NCI-H1105 (cell line): ENCODE measurements around the gene BICRA.

Experiments used
- DNase-seq: peaks from one replicate; lab custom pipeline; 2025; lab: John Stamatoyannopoulos, UW

The BICRA gene

DNA sequence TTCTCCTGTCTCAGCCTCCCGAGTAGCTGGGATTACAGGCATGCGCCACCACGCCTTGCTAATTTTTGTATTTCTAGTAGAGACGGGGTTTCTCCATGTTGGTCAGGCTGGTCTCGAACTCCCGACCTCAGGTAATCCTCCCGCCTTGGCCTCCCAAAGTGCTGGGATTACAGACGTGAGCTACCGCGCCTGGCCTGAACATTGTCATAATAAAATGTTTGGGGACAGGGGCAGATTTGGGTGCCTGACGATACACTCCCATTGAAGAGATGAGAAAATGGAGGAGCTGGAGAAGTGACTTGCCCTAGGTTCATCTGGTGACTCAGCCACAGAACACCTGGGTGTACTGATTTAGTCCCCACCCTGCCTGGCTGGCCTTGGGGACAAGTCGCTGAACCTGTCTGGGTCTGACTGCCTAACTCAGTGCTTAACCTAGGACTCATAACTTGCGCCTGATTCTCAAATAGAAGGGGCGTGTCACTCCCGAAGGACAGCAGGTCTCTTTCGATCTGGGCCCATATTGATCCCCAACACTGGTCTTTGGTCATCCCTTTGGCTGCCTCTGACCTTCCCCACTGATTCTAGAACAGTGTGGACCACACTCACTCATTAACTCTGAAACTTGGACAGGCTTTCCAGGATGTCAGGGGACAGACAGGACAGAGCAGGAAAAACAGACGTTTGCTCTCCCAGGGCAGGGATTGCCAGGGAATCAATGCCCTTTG, 7.6 kb upstream of the BICRA start:
- no peak for DNase-seq

DNA sequence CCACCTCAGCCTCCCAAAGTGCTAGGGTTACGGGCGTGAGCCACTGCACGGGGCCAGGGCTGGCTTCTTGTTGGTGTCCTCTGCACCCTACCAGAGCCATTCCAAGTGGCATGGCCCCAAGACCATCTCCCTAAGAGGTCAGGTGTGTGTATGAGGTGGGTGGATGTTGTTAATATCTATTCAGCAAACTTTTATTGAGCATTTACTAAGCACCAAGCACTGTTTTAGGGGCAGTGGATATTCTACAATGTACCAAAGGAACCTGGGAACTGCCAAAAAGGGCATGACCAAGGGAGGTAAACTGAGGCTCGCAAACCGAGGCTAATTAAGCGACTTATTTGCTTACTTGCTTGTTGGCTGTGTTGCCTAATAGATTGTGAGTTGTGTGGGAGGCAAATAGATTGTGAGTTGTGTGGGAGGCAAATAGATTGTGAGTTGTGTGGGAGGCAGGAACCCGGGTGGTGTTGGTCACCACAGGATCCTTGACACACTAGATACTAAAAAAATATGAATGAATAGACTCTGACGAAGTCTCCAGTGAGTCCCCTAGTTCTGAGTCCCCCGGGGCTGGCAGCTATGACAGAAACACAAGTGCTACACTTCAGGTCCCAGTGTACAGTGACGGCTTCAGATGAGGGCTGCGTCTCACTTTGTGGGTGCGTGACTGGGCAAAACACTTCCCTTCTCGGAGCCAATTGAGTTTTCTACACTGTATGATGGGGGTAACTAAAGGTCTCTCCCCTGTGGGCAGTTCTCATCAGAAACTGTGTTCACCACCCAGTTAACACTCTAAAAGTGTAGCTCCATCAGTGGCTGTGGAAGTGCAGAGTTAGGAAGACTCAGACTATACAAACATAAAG, 5.0 kb upstream of the BICRA start:
- DNase-seq: no peak

DNA sequence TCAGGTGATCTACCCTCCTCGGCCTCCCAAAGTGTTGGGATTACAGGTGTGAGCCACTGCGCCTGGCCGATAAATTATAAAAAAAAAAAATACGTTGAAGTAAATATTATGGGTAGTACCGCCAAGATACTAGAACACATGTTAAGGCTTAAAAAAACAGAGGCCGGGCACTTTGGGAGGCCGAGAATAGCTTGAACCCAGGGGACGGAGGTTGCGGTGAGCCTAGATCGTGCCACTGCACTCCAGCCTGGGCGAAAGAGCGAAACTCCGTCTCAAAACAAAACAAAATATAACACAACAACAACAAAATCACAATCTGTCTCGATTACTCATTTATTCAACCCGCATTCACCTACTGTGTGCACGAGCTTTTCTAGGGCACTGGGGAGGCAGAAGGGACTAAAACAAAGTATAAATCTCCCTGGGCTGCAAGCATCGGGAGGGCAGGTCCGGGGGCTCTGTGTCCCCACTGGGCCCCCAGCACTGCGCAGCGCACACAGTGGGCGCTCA, 1.3 kb upstream of the BICRA start:
- no peak for DNase-seq

DNA sequence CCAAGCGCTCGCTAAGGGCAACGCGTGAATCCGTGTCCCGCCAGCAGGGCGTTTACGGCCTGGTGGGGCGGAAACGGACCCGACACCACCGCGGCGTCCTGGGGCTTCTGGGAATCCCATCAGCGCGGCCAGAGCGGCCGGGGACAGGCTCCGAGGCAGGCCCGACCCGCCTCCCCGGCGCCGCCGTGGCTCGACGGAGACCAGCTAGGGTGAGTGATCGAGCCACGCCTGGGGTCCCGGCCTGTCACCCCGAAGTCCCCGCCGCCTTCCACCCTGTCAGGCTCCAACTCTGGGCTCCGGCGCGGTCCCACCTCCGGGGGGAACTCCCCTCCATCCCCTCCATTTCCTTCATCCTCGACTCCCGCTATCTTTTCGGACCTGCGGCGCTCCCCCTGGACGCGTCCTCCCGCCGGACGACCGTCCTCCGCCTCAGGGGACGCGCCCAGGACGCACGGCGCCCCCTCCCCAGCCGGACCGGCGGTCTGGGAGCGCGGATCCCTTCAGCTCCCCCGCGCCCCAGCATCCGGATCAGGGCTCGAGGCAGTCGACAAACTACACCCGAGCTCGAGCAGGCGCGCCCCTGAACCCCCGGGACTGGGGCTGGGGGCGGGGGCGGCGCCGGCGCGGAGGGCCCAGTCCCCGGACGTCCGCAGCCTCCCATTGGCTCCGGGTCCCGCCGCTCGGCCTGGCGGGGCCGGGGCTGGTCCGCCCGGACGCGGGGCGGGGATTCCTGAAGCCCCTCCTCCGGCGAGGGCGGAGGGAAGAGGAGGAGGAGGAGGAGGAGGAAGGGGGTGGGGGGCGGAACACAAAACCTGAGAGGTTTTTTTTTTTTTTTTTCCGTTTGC, 638 bp upstream of the BICRA start:
- peak; percentile 92 for DNase-seq

DNA sequence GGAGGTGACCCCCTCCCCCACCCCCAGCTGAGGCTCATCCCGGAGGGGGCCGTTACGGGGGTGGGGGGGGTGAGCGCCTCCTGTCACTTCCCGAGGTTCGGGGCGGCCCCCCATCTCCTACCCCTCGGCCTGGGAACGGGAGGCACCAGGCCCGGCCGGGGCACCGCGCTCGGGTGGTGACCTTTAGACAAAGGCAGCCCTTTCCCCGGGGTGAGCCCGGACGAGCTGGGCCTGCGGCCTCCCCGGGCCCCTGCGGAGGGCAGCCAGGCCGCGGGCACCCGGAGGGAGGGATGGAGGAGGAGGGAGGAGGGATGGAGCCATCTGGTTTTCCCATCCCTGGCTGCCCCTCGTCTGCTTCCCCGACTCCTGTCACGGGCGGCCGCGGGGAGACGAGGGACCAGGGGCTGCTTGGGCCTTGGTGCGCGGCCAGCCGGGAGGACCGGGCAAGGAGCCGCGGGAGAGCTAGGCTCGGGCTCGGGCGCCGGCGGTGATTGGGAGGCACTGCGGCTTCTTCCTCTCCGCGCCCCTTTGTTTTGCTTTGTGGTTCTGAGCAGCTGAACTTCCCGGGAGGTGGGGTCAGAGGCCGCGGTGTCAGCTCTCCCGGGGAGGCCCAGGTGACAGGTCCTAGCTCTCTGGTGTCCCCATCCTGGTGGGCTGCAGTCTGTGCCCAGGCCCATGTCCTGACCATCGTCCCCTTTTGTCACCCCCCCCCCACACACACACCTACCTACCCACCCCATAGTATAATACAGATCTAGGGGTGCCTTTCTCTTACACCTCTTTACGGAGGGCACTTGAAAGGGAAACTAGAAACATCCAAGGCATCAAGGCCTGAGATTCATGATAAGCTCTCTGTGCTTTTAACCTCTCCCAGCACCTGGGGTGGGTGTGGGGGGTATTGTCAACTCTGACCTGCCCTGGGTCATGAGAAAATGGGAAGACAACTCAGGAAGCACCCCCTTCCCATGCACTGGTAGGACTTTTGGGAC, 1.3 kb downstream of the BICRA start:
- DNase-seq: peak; percentile 29

DNA sequence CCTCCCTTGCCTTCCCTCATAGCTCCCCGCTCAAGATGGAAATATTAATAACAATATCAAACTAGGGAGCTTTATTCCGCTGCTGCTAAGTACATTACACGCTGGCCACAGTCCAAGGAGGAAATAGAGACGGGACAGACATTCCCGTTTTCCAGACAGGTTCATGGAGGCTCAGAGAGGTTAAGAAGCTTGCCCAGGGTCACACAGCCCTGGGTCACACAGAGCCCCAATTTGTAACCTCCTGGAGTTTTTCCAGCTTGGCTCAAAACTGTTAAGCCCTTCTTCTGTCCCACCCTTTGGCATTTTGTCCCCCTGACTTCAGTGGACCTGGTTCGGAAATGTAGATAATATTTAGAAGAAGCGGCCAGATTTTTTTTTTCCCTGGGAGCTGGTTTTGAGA, 2.0 kb downstream of the BICRA start:
- DNase-seq: no peak

DNA sequence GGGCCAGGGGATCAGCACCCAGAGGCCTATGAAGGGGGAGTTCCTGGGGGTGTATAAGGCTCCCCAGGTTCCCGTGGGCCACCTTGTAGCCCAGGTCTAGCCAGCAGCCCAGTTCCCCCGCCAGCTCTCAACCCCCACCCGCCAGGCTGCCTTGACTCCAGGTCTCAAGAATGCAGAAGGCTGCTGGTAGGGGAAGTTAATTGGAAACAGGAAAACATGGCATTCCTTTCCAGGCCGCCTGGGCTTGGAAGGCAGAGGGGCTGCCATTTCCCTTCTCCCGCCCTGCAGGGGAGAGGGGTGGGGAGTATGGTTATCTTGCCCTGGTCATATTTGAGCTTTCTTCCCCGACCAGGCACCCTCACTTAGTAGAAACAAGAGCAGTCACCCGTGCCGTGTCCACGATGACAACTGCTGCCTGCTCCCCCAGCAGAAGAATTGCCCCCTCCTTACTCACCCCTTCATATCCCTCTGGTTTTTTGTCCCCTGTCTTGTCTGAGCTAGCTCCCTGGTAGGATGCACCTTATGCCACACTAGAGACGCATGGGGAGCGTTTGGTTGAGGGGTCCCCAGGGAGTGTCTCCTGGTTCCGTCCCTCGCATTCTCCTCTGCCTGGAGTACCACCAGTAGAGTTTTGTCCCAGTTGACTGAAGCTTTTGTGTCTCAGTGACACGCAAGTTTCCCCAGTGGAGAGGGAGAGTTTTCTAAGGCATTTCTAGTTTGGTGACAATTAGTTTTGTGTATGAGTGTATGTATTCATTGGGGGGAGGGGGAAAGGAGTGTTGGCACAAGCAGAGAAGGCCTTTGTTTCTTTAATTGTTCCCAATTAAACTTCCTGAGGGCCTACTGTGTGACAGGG, 4.5 kb downstream of the BICRA start:
- no peak for DNase-seq

DNA sequence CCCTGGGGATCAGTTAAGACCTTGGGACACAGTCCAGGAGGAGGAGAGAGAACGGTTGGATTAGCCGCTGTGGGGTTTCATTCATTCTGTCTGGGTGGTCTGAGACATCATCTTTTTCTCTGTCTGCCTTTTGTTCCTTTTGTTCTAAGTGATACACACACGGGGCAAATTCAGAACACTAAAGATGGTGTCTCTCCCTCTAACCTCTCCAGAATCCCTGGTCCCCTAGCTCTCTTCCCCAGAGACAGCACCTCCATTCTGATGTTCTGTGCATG, 5.0 kb downstream of the BICRA start:
- DNase-seq: no peak

DNA sequence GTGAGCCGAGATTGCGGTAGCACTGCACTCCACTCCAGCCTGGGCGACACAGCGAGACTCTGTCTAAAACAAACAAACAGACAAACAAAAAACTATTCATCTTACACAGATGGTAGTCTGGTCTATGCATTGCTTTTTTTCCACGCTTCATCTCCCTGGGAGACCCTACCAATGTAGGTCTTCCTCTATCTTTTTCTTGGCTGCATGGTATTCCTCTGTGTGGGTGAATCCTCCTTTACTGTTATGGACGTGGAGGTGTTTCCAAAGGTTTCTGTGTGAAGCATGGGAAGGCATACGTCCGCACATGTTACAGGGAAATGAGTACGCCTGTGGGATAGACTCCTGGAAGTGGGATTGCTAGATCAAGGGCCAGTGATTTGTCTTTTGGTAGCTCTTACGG, 5.6 kb downstream of the BICRA start:
- no peak for DNase-seq

DNA sequence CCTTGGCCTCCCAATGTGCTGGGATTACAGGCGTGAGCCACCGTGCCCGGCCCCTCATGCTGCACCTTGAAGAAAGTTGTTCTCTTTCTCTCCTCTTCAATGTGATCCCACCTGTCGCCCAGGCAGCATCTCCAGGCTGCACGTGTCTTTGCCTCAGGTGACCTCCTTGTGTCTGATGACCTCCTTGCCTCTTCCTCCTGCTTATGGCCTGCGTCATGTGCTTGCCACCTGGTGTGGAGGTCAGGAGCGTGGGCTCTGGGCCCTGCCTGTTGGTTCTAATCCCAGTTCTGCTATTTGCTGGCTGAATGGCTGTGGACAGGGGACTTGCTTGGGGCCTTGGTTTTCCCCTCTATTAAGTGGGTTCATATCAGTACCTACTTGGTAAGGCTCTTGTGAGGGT, 6.3 kb downstream of the BICRA start:
- no peak for DNase-seq

DNA sequence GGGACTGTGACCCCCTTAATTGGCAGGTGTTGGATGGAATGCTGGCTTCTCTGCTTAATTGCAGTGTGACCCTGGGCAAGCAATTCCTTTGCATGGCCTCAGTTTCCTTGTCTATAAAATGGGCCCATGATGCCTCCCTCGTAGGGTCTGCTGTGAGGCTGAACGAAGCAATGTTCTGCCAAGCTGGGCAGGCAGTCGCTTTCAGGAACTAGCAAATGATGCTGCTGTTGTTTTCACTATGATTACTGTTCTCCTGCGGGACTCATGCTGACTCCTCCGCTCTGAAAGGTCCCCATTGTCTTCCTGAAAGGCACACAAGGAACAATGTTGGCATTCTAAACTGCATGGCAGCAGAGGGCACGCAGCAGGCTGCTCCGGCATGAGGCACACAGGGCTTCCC, 6.8 kb downstream of the BICRA start:
- DNase-seq: no peak

DNA sequence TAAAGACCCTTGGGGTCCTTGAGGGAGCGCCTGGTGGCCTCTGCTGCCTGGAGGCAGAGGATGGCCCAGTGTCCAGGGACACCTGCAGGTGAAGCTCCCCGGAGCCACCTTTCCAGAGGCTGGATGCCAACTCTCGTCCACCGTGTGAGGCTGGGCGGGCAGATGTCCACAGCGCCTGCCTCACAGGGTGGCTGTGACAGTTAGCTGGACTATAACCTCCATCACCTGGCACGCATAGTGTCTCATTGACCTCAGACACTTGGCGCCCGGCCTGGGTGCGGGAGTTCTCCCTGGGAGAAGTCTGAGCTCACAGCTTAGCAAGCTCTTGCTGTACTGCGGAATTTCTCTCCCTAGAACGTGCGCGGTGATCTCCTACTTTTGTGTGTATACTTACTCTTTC, 9.8 kb downstream of the BICRA start:
- no peak for DNase-seq

DNA sequence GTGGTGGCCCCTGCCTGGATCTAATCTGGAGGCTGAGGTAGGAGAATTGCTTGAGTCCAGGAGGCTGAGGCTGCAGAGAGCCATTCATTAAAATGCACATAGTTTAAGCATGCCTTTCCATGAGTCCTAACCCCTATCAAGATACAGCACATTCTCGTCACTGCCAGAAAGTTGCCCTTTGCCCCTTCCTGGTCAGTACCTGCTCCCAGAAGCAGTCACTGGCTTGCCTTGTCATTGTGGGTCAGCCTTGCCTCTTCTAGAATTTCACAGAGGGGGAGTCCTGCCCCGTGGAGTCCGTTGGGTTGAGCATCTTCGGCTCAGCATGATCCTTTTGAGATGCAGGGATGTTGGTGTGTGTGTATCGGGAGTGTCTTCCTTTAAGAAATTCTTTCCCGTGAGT, 10.8 kb downstream of the BICRA start:
- DNase-seq: no peak

DNA sequence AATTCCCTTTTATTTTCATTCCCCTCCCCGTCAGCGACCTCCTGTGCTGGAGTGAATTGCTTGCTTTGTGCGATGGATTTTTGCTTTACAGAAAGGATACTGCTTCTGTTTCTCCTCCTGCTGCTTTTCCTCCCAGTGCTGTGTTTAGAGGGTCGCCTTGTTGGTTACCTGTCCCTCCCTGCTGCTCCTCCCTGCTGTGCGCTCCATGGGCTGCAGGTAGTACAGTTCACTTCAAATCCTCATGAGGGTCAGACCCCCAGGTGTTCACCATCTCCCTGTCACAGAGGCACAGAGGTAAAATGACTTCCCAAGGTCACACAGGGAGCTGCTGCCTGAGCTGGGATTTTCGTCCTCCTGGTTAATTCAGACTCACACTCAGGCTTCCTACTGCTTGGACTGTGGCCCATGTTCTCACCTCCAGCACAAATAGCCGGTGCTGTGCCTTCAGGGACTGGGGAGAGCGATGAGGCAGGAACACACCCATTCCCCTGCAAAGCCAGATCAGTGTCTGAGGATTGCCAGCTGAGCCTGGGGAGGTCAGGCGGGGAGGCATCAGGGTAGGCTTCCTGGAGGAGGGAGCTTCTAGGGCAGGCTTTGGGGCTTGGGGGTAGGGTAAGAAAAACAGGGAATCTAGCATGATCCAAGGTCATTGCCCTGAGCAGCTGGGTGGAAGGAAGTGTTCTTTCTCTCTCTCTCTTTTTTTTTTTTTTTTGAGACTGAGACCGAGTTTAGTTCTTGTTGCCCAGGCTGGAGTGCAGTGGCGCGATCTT, 14.4 kb downstream of the BICRA start:
- no peak for DNase-seq

DNA sequence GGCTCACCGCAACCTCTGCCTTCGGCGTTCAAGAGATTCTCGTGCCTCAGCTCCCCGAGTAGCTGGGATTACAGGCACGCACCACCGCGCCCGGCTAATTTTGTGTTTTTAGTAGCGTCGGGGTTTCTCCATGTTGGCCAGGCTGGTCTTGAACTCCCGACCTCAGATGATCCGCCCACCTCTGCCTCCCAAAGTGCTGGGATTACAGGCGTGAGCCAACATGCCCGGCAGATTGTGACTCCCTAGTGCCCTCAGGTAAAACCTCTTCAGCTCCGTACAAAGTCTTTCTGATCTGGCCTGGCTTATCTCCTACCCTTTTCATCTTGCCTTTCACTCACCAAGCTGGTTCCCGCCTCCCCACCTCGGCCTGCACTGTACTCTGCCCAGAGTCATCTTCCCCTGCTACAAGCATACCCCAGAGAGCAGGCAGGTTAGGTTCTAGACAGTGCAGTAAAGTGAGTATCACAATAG, 15.0 kb downstream of the BICRA start:
- DNase-seq: no peak

DNA sequence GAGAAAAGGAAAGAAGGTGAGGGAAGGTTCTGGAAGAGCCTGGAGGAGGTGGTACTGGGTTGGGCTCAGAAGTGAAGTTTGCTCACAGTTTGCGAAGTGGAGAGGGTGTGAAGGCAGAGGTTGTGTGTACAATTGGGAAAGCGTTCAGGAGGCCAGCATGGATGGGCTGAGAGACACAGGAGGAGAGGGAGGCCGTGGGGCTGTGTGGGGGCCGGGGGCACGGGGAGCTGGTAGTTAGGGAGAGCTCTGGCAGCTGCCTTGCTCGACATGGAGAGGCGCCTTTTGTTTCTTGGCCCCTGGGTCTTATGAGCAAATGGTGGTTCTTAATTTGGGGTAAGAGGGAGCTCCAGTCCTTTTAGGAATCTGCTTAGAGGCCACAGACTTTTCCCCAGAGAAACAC, 16.7 kb downstream of the BICRA start:
- DNase-seq: no peak

DNA sequence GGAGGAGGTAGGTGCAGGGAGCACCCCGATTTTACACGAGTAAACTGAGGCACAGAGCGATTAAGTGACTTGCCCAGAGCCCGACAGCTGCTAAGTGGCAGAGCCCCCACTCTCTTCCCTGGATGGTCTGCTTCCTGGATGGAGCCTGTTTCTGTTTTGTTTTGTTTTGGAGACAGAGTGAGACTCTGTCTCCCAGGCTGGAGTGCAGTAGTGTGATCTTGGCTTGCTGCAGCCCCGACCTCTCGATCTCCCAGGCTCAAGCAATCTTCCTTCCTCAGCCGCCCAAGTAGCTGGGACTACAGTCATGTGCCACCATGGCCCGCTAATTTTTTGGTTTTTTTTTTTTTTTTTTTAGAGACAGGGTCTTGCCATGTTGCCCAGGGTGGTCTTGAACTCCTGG, 17.3 kb downstream of the BICRA start:
- no peak for DNase-seq

DNA sequence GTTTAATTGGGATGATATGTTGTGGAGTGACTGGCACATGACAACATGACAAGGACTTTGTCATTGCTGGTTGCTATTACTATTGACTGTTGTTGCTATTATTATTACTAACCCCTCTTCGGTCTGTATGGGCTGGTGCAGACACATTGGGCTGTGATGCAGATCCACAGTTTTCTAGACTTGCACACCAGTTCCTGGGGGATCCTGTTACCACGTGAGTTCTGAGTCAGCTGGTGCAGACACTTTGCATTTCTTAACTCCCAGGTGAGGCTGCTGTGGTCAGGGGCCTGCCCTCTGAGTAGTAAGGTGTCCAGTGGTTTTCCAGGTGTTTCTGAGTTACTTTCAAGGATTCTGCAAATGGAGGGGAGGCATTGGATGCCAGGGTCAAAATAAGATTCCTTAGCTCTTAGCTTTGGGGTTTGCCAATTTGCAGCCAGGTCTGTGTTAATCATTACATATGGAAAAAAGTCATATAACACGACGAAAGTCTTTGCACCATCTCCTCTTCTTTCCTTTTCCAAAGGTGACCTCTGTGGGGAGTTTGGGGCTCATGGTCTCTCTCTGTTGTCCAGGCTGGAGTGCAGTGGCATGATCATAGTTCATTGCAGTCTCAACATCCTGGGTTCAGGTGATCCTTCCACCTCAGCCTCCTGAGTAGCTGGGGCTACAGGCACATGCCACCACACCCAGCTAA, 19.3 kb downstream of the BICRA start:
- DNase-seq: no peak

DNA sequence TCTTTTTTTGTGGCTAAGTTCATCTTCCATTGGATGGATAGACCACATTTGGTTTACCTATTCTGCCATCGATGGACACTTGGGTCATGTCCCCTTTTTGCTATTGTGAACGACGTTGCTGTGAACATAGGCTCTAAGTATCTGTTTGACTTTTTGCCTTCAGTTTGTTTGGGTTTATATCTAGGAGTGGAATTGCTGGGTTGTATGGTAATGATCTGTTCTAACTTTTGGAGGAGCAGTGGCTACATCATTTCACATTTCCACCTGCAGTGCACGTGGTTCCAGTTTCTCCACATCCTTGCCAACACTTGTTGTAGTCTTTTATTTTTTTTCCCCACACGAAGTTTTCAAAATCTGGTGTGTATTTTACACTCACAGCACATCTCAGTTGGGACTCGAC, 21.7 kb downstream of the BICRA start:
- no peak for DNase-seq
